ENCODE results near the gene THRB.

GRCh38 chr3:24520101-24520495 lies 25.4 kb upstream of the THRB start:
- TF ChIP-seq, protein P1, sequence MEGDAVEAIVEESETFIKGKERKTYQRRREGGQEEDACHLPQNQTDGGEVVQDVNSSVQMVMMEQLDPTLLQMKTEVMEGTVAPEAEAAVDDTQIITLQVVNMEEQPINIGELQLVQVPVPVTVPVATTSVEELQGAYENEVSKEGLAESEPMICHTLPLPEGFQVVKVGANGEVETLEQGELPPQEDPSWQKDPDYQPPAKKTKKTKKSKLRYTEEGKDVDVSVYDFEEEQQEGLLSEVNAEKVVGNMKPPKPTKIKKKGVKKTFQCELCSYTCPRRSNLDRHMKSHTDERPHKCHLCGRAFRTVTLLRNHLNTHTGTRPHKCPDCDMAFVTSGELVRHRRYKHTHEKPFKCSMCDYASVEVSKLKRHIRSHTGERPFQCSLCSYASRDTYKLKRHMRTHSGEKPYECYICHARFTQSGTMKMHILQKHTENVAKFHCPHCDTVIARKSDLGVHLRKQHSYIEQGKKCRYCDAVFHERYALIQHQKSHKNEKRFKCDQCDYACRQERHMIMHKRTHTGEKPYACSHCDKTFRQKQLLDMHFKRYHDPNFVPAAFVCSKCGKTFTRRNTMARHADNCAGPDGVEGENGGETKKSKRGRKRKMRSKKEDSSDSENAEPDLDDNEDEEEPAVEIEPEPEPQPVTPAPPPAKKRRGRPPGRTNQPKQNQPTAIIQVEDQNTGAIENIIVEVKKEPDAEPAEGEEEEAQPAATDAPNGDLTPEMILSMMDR (IDR thresholded peaks at IDR 0.05), result no peak
- TF ChIP-seq POLR2A (IDR thresholded peaks at IDR 0.05), result no peak
